GM20431 (cell line): Measurements from ENCODE around the gene ASAH2B.

Experiments used
- in situ Hi-C: fragments of 300-500 bp; cut with MseI, MboI; formaldehyde crosslinking; loops from one replicate; pipeline ENCODE4 v1.15.0; 2020; ENCODE audit warnings: low sequenced_read_pairs; ENCODE audit not compliant: unreplicated experiment

The ASAH2B gene

GRCh38 chr10:50796693-50797092 is 57.0 kb downstream of the ASAH2B start:
- in situ Hi-C loops = no loop called here

- in situ Hi-C loops = no loop called here
Observed at GRCh38 chr10:50798297-50798696, 58.6 kb downstream of the ASAH2B start.

GRCh38 chr10:50799595-50799994 is 59.9 kb downstream of the ASAH2B start:
- in situ Hi-C loops = no loop called here

GRCh38 chr10:50805981-50806622 is 66.4 kb downstream of the ASAH2B start:
- in situ Hi-C loops = no loop called here

- in situ Hi-C loops = no loop called here
Observed at GRCh38 chr10:50807851-50808776, 68.4 kb downstream of the ASAH2B start.
